Neural progenitor cell (in vitro differentiated cells): ENCODE results near the gene GPATCH1. TPM values are rescaled to one million over a fixed set of nuclear protein-coding genes. Genes with fewer than 3 reads are reported as not detected.
A peak's percentile ranks its signal among the peaks of the same experiment; 100 is the strongest.
"Not testable (repeated sequence)": the region's sequence is repeated elsewhere in the genome, so short reads cannot be mapped to it uniquely, and the experiment has no call there.

Experiments
- DNase-seq: peaks from one replicate; pipeline ENCODE4 v3.0.0-alpha.2; 2016; ENCODE audit warnings: low spot score
- H2AFZ ChIP-seq: fragments of 200-600 bp; sonication (generic); replicated peaks from 2 replicates; pipeline ENCODE4 v1.6.1; 2016; ENCODE audit warnings: antibody characterized with exemption
- H3F3A ChIP-seq: fragments of 200-600 bp; sonication (generic); 2 replicates; pipeline ENCODE4 v1.6.1; 2016; ENCODE audit warnings: antibody characterized with exemption, low read depth
- H3K27ac ChIP-seq: fragments of 200-600 bp; sonication (generic); 2 replicates; pipeline ENCODE4 v1.5.1; 2016; ENCODE audit warnings: mild to moderate bottlenecking
- H3K27me3 ChIP-seq: fragments of 200-600 bp; sonication (generic); 2 replicates; pipeline ENCODE4 v1.6.1; 2016; ENCODE audit warnings: mild to moderate bottlenecking, moderate library complexity
- H3K36me3 ChIP-seq: fragments of 200-600 bp; sonication (generic); 2 replicates; pipeline ENCODE4 v1.5.1; 2016
- H3K4me1 ChIP-seq: fragments of 200-600 bp; sonication (generic); 2 replicates; pipeline ENCODE4 v1.6.1; 2016; ENCODE audit warnings: mixed run types
- H3K4me2 ChIP-seq: fragments of 200-600 bp; sonication (generic); 2 replicates; pipeline ENCODE4 v1.6.1; 2016
- H3K4me3 ChIP-seq: fragments of 200-600 bp; sonication (generic); 2 replicates; pipeline ENCODE4 v1.5.1; 2016
- H3K79me2 ChIP-seq: fragments of 200-600 bp; sonication (generic); 2 replicates; pipeline ENCODE4 v1.6.1; 2016; ENCODE audit warnings: low read depth
- H3K9ac ChIP-seq: fragments of 200-600 bp; sonication (generic); 2 replicates; pipeline ENCODE4 v1.6.1; 2016
- H3K9me3 ChIP-seq: fragments of 200-600 bp; sonication (generic); 2 replicates; pipeline ENCODE4 v1.5.1; 2016; ENCODE audit warnings: low read depth
- H4K20me1 ChIP-seq: fragments of 200-600 bp; sonication (generic); 2 replicates; pipeline ENCODE4 v1.6.1; 2016; ENCODE audit warnings: low read depth
- H3K27ac Mint-ChIP-seq: 3 replicates; pipeline ENCODE4 v1.8.0; 2021; ENCODE audit warnings: mixed read lengths
- H3K27me3 Mint-ChIP-seq: 2 replicates; pipeline ENCODE4 v1.8.0; 2022; ENCODE audit warnings: low read depth, mild to moderate bottlenecking, inconsistent platforms, moderate library complexity, mixed read lengths; ENCODE audit not compliant: insufficient read depth
- H3K36me3 Mint-ChIP-seq: 3 replicates; pipeline ENCODE4 v1.8.0; 2021; ENCODE audit warnings: mixed read lengths
- H3K4me1 Mint-ChIP-seq: 3 replicates; pipeline ENCODE4 v1.8.0; 2021; ENCODE audit warnings: mixed read lengths
- H3K4me3 Mint-ChIP-seq: 3 replicates; pipeline ENCODE4 v1.8.0; 2021; ENCODE audit warnings: mild to moderate bottlenecking, moderate library complexity, mixed read lengths
- H3K9me3 Mint-ChIP-seq: 3 replicates; pipeline ENCODE4 v1.8.0; 2020; ENCODE audit warnings: mixed read lengths
- CTCF ChIP-seq: fragments of 200-600 bp; sonication (generic); IDR thresholded peaks from 2 replicates; pipeline ENCODE4 v1.5.1; 2017; ENCODE audit warnings: antibody characterized with exemption, mild to moderate bottlenecking
- EZH2 ChIP-seq: fragments of 200-600 bp; sonication (generic); IDR thresholded peaks from 2 replicates; pipeline ENCODE4 v1.6.1; 2017; ENCODE audit warnings: antibody characterized with exemption, mild to moderate bottlenecking, moderate library complexity
- EZH2phosphoT487 ChIP-seq: fragments of 200-600 bp; sonication (generic); IDR thresholded peaks from 2 replicates; pipeline ENCODE4 v1.6.1; 2017; ENCODE audit warnings: antibody characterized with exemption
- total RNA-seq: library from RNA; depleted of rRNA; stranded (reverse); fragments of >200 nt; gene quantifications from 2 replicates; pipeline ENCODE4 v1.2.3, GENCODE V29; 2015; ENCODE audit warnings: low replicate concordance

GPATCH1 gene
- total RNA-seq, 1 donor from 2014 or later, result 7.0 TPM

GRCh38 chr19:33039108-33039599 is 41.8 kb upstream of the GPATCH1 start:
- no peak overlapping the region for H3K27ac Mint-ChIP-seq
- Histone ChIP-seq H3K4me3 (no peak overlapping the region), H3K4me2 (no peak overlapping the region), H3K27ac (peak overlapping the region; percentile 37), H3K4me1 (peaks cover 6% of the 10 kb centered on the region), H3K9ac (no peak overlapping the region), H3K27me3 (no peaks in the 10 kb centered on the region), H2AFZ (no peak overlapping the region), H3K9me3 (no peaks in the 10 kb centered on the region), H4K20me1 (peaks cover 8% of the 10 kb centered on the region), H3K36me3 (no peaks in the 10 kb centered on the region), H3F3A (peaks cover 8% of the 10 kb centered on the region), H3K79me2 (peaks cover 64% of the 10 kb centered on the region)
- H3K27me3 Mint-ChIP-seq, result no peaks in the 10 kb centered on the region
- no peaks in the 10 kb centered on the region for H3K9me3 Mint-ChIP-seq
- DNase-seq, result no peak
- H3K4me3 Mint-ChIP-seq, result no peak overlapping the region
- TF ChIP-seq CTCF (no peak), EZH2phosphoT487 (no peak), EZH2 (no peak)
- H3K36me3 Mint-ChIP-seq, result peaks cover 11% of the 10 kb centered on the region
- H3K4me1 Mint-ChIP-seq, result peaks cover 11% of the 10 kb centered on the region

GRCh38 chr19:33039815-33040214 is 41.2 kb upstream of the GPATCH1 start:
- Mint-ChIP-seq H3K9me3 (no peaks in the 10 kb centered on the region), H3K27ac (peak overlapping the region; percentile 78), H3K27me3 (no peaks in the 10 kb centered on the region), H3K4me3 (no peak overlapping the region), H3K36me3 (peaks cover 12% of the 10 kb centered on the region), H3K4me1 (peaks cover 11% of the 10 kb centered on the region)
- H3F3A ChIP-seq, result peaks cover 8% of the 10 kb centered on the region
- no peaks in the 10 kb centered on the region for H3K9me3 ChIP-seq
- no peak overlapping the region for H3K4me2 ChIP-seq
- H2AFZ ChIP-seq, result no peak overlapping the region
- TF ChIP-seq EZH2phosphoT487 (no peak), CTCF (no peak), EZH2 (no peak)
- H3K27ac ChIP-seq, result no peak overlapping the region
- H3K4me1 ChIP-seq, result peaks cover 6% of the 10 kb centered on the region
- H3K9ac ChIP-seq, result no peak overlapping the region
- H3K4me3 ChIP-seq, result no peak overlapping the region
- H4K20me1 ChIP-seq, result peaks cover 8% of the 10 kb centered on the region
- no peaks in the 10 kb centered on the region for H3K36me3 ChIP-seq
- H3K79me2 ChIP-seq, result peaks cover 64% of the 10 kb centered on the region
- H3K27me3 ChIP-seq, result no peaks in the 10 kb centered on the region
- DNase-seq, result no peak

- H3K4me2 ChIP-seq, result no peak overlapping the region
- no peak overlapping the region for H2AFZ ChIP-seq
- no peak overlapping the region for H3K4me3 Mint-ChIP-seq
- peaks cover 6% of the 10 kb centered on the region for H3K4me1 ChIP-seq
- H3F3A ChIP-seq, result peaks cover 8% of the 10 kb centered on the region
- H3K4me3 ChIP-seq, result no peak overlapping the region
- DNase-seq, result no peak
- H3K9me3 Mint-ChIP-seq, result no peaks in the 10 kb centered on the region
- H3K27me3 ChIP-seq, result no peaks in the 10 kb centered on the region
- H3K27ac ChIP-seq, result peak overlapping the region; percentile 46
- H3K36me3 Mint-ChIP-seq, result peaks cover 16% of the 10 kb centered on the region
- H3K27ac Mint-ChIP-seq, result no peak overlapping the region
- TF ChIP-seq EZH2 (no peak), EZH2phosphoT487 (no peak), CTCF (no peak)
- peaks cover 11% of the 10 kb centered on the region for H3K4me1 Mint-ChIP-seq
- peaks cover 8% of the 10 kb centered on the region for H4K20me1 ChIP-seq
- no peak overlapping the region for H3K9ac ChIP-seq
- H3K9me3 ChIP-seq, result no peaks in the 10 kb centered on the region
- H3K36me3 ChIP-seq, result no peaks in the 10 kb centered on the region
- H3K79me2 ChIP-seq, result peaks cover 56% of the 10 kb centered on the region
- H3K27me3 Mint-ChIP-seq, result no peaks in the 10 kb centered on the region
Measured at GRCh38 chr19:33040994-33041827, 39.8 kb upstream of the GPATCH1 start.

GRCh38 chr19:33041828-33042160 is 39.2 kb upstream of the GPATCH1 start:
- not testable (repeated sequence) for H4K20me1 ChIP-seq, H3K9ac ChIP-seq, H3K9me3 Mint-ChIP-seq, H3K36me3 ChIP-seq, H3K27ac Mint-ChIP-seq, H2AFZ ChIP-seq, H3K4me1 ChIP-seq, H3K4me2 ChIP-seq, DNase-seq, H3K27ac ChIP-seq, H3K4me3 Mint-ChIP-seq, H3K4me3 ChIP-seq, H3F3A ChIP-seq, H3K27me3 Mint-ChIP-seq, H3K9me3 ChIP-seq, H3K27me3 ChIP-seq
- peaks cover 16% of the 10 kb centered on the region for H3K36me3 Mint-ChIP-seq
- H3K4me1 Mint-ChIP-seq, result peaks cover 11% of the 10 kb centered on the region
- peaks cover 62% of the 10 kb centered on the region for H3K79me2 ChIP-seq
